Stromal cell of bone marrow (primary cell): ENCODE measurements around the gene KLK8.
A peak's percentile ranks its signal among the peaks of the same experiment; 100 is the strongest.

Source experiments
- DNase-seq: peaks from one replicate; pipeline ENCODE4 v3.0.0-alpha.2; 2012; ENCODE audit warnings: low read depth

The KLK8 gene, protein sequence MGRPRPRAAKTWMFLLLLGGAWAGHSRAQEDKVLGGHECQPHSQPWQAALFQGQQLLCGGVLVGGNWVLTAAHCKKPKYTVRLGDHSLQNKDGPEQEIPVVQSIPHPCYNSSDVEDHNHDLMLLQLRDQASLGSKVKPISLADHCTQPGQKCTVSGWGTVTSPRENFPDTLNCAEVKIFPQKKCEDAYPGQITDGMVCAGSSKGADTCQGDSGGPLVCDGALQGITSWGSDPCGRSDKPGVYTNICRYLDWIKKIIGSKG

DNA sequence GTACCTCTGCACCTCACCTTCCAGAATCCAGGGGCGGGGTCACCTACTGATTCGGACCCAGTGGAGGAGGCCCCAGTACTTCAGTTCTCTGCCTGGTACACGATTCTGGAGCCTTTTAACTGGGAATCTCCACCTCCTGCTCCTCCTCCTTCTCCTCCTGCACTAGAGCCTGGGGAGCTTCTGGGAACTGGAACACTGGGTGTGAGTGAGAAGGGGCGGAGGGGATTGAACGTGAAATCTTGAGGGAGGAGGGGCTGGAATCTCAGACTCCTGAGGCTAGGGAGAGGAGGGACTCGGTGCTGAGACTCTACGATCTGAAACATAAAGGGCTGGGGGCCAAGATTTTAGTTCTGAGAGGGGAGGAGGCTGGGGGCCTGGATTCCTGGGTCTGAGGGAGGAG, at the start of gene KLK8:
Gene KLK8 (minus strand): TSS at position 90 of the 400 bp plus-strand sequence. CDS start 437 bp downstream, outside the sequence.
- DNase-seq, result no peak

DNA sequence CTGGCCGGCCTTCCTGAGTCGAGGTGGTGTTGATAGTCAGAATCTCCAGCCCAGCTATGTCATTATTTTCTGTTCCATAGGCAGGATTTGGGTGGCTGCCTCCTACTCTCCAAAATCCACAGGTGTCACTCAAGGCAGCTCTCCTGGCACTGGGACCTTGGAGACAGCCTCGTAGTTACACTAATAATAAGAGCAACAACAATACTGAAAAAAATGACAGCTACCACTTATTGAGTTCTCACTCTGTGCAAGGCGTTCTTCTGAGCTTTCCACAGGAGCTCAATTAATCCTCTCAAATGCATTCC, 45.6 kb upstream of the KLK8 start:
- no peak for DNase-seq

DNA sequence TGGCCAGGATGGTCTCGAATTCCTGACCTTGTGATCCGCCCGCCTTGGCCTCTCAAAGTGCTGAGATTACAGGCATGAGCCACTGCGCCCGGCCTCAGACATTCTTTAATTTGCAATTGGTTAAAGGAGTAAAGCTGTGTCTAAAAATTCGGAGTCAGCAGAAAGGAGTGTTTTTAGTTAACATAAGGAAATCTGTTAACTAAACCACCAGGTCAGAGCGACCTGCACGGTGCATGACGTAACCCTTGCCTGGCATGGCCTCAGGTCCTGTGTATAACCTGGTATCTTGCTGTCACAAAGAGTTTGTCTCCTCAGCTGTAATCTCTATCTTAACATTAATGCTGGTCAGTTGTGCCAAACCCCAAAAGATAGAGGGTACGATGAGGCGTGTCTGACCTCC, 42.9 kb upstream of the KLK8 start:
- DNase-seq, result no peak

DNA sequence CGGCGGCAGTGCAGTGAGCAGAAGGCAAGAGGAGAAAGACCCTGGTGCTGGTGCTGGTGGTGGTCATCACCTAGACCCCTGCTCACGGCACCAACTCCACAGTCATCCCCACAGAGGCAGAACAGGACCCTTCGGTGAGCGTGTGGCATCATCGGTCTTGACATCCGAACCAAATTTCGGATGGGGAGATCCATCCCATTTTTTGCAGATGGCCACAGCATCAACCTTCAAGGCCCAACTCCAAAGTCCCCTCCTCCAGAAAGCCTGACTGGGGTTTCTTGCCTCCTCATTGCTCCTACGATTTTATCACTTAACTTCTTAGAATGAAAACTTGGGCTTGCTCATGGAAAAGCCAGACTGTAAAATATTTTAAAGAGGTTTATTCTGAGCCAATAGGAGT, 42.1 kb upstream of the KLK8 start:
- no peak for DNase-seq

DNA sequence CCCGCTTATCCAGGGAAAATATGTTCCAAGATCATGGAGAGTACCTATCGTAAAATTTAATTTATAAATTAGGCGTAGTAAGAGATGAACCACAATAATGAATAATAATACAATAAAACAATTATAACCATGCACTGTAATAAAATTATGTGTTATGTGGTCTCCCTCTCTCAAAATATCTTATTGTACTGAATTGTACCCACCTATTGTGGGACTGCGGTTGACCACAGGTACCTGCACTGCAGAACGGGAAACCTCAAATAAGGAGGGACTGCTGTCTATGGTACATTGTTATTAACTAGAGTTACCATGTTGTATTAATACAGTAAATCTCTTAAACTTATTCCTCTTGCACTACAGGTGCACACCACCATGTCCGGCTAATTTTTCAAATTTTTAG, 38.7 kb upstream of the KLK8 start:
- no peak for DNase-seq

DNA sequence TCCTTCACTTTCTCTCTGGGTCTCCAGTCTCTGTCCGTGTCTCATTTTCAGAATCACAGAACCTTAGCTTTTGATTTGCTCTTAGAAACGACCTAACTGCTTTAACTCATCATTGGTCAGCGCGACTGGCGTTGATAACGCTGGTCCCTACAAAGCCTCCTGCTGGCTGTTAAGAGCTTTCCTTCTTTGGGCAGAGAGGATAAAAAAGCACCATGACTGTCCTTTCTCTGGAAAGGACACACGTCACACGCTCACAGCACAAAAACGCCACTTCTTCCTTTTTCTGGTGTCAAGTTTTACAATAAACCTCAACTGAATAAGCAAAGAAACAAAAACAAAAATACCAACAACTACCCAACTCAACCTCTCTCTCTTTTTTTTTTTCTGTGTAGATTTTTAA, 35.1 kb upstream of the KLK8 start:
- no peak for DNase-seq

DNA sequence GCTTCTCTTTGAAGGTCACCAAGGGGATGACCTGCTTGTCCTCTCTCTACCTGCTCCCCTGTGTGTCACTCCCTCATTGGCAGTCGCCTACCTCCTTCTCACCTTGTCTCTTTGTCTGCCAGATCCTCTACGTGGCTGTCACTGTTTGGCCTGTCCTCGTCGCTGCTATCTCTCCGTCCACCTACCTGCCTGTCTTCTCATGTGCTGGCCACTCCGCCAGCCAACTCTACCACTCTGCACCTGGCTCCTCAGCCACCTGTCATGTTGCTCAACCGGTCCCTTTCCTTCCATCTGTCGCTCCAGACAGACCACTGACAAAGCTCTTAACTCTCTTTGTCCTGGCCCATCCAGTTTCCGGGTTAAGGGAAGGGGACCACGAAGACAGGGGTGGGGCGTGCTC, 33.3 kb upstream of the KLK8 start, which contains the start of gene KLK12:
Gene KLK12 (minus strand): TSS at position 299 of the 400 bp plus-strand sequence. CDS start 381 bp downstream, outside the sequence.
- no peak for DNase-seq

DNA sequence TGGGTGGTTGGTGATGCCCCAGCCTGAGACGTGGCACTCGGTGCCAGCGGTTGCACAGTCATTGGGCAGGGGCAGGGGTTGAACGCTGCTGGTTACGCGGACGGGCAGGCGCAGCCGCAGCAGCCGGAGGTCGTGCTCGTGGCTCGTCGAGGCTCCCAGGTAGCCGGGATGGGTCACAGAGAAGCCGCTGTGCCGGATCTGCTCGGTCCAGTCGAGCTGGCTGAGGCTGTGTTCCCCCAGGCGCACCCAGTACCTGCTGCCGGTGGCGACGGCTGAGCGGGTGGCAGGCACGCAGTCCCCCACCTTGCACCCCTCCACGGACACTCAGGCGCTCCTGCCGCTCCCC, 30.4 kb upstream of the KLK8 start:
- no peak for DNase-seq

DNA sequence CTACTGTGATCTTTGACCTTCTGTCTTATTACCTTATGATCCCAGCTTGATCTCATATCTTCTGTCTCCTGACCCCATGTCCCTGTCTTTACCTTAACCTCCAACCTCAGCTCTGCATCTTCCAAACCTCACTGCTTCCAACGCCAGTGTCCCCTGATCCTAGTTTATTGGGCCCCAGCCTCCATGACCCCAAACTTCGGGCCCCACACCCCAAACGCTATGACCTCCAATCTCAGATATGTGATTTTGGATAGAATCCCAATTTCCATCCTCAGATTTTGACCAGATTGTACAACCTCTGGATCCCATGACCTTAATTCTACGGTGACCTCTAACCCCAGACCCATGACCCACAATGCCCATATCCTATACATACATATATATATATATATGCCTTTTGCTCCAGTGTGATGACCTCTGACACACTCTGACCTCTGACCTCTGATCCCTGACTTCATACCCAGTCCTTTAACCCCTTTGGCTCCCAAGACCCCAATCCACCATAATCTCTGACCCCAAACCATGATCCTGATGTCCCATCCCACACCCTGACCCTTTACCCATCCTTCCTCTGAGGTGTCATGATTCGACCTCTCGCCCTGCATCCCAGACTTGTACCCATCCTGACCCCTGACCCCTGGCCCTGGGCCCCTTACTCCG, 29.9 kb upstream of the KLK8 start:
- no peak for DNase-seq

DNA sequence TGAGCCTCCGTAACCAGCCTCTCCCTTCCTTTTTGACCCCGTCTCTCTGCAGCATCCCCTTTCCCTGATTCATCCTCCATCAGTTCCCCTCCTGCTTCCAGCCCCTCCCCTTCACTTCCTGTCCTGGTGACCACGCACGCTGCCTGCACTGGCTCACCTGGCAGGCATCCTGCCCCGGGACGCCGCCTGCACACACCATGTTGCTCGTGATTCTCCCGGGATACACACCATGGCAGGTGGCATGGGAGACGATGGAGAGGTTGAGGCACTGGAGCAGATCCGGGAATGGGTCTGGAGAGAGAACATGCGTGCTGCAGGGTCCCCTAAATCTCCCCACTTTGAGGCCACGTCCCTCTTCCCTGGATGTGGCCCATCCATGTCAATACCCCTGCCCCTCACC, 29.2 kb upstream of the KLK8 start:
- no peak for DNase-seq

DNA sequence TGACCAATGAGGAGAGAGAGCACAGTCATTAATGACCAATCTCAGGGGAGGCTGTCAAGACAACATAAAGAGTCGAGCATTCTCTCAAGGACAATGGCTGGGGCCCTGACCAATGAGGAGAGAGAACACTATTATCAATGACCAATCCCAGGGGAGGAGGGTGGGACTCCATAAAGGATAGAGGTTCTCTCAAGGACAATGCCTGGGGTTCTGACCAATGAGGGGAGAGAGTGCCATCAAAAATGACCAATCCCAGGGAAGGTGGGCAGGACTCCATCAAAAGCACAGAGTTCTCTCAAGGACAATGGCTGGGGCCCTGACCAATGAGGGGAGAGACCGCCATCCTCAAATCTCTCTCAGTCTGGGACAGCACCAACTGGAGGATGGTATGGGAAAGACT, 28.3 kb upstream of the KLK8 start:
- DNase-seq, result no peak

DNA sequence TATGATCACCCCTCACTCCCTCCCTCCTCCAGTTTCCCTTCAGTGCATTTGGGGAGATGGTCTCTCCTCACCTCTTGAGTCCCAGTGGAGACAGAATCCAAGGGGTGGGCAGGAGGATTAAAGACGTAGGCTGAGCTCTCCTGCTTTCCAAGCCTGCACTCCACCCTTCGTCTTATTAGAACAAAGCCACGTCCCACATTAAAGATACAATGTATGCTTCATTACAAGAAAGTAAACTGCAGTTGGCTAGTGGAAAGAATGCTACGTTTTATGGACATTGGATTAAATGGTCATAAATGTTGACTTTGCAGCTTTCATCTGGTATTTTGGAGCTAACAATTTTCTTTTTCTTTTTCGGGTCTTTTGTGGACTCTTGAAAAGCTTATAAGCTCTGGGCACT, 26.5 kb upstream of the KLK8 start:
- no peak for DNase-seq

DNA sequence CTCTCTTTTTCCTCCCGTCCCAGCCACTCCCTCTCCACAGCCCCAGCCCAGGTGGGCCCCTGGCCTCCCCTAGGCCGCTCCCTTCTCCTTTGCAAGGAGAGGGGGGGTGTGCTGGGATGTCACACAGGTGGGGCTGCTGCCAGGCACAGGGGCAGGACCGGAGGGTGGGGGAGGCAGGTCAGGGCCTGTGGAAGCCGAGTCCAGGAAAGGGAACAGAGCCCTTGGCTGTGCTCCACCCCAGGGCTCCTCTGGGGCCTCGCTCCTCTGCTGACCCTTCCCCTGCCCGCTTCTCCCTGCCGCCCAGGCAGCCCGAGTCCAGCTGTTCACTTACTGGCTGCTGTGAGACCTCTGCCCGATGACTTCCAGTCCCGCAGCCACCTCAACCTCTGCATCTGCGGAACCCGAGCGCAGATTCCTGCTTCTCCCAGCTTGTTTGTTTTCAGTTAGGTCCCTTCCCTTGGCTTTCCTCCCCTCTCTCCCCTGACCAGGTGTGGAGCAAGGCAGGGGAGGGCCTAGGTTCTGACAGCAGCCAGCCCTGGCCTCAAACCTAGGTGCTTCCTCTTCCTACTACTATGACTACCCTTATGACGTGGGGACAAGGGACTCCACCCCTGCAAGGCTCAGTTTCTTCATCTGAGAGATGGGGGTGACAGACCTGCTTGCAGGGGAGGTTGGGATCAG, 25.9 kb upstream of the KLK8 start:
- no peak for DNase-seq

DNA sequence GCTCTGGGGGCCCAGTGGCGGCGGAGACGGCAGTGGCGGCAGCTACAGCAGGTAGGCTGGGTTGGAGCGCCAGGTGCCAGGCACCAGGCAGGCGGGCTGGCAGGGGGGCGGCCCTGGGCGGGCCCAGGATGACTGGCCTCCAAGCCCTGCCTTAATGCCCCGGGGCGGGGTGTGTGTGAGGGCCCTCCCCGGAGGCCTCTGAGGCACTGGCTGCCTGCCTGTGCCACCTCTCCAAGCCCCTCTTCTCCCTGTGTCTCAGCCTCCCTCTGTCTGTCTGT, 25.1 kb upstream of the KLK8 start, which contains the start of gene KLK11:
Gene KLK11 (minus strand): TSS at position 63 of the 278 bp plus-strand sequence. CDS start 985 bp downstream, outside the sequence.
- DNase-seq, result no peak

DNA sequence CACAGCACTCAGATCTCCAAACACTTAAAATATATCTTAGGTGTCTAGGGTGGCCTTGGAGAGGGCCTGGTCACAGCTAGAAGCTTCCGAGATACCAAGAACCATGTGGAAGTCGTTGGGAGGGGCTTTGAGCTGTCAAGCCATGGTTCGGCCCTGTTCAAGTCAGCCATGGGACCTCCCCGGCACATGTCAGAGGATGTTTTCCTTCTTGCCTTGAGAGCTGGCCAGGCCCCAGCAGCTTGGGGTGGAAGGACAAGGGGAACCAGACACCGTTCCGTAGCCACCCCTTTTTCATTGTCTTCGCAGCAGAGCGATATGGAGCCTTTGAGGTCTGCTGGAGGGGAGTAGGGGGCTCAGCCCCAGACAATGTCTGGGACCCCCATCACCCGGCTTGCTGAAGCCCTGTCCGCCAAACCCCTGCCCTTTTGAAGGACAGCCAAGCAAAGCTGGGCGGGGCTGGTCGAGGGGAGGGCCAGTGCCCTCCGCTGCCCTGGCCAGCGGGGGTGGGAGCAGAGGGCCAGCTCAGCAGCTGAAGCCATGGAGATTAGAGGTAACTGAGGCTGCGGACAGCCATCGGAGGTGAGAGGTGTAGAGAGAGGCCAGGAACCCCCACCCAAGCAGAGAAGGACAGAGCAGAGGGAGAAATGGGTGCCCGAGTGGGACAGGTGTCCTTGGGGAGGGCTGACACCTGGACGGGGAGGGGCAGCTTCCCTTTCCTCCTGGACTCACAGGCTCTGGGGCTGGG, 24.6 kb upstream of the KLK8 start:
- DNase-seq, result no peak

DNA sequence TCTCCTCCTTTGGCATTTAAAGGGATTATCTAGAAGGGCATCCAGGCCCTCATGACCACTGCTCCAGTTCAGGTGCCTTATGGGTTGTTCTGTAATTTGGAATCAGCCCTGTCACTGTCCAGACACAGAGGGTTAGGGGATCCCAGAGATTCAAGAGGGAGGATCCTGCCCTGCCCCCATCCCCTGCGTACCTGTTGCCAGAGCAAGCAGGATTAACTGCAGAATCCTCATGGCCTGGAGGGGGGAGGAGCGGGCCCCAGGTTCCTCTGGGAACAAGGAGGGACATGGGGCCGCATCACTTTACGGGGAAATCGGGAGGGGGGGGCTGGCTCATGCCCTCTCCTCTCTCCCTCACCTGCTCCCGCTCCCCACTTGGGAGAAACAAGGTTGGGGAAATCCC, 24.0 kb upstream of the KLK8 start:
- no peak for DNase-seq

DNA sequence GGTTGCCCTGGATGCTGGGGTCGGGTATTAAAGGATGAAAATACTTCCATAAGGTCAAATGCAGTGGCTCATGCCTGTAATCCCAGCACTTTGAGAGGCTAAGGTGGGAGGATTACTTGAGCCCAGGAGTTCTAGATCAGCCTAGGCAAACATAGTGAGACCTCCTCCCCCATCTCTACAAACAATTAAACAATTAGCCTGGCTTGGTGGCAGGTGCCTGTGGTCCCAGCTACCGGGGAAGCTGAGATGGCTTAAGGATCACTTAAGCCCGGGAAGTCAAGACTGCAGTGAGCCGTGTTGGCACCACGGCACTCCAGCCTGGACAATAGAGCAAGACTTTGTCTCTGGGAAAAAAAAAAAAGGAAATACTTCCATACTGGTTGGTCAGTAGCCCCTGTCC, 23.5 kb upstream of the KLK8 start:
- no peak for DNase-seq

DNA sequence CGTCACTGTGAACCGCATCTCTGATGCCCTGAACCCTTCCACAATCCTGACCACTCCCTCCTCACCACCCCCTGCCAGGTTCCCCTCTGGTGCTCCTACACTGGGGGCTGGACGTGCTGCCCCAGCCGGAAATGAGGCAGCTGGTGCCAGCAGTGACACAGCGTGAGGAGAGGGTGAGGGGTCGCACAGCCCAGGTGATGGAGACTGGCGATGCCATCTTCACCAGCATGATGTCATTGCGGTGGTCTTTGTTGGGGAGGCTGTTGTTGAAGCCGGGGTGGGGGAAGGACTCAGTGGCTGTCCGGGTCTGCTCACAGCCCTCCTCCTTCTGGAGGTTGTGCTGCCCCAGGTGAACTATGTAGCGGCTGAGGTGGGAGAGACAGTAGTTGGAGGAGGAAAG, 22.5 kb upstream of the KLK8 start:
- DNase-seq, result no peak

DNA sequence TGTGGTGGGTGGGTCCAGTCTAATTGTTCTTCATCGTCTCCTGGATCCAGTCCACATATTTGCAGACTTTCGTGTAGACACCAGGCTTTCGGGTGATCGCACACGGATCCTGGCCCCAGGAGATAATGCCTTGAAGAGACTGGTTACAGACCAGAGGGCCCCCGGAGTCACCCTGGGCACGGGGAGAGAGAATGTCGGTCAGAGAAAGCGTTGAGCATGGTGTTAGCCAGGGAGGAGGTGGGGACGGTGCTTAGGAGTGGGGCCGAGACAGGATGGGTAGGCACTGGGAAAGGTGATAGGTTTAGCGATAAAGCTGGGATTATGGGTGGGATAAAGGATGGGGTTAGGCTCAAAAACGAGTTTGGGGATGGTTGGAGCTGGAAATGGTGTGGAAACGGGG, 21.1 kb upstream of the KLK8 start:
- no peak for DNase-seq

DNA sequence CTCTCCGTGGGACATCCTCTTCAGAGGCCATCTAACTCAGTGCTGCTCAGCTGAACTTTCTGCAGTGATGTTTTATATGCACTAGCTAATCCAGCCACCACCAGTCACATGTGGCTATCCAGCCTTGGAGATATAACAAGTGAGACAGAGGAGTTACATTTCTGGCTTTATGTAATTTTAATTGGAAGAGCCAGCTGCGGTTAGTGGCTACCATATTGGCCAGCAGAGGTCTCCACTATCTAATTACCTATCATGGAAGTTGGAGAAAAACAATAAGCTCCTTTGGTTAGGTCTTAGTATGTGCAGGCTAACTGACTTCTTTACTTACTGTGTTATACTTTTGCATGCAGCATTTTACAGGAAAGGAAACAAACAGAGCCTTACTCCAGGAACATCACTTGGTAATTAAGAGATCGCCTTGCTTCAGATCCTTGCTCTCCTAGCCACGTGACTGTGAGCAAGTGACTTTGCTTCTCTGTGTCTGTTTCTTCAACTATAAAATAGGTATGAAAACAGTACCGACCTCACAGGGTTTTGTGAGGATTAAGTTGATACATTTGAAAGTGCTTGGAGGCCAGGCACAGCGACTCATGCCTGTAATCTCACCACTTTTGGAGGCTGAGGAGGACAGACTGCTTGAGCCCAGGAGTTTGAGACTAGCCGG, 19.7 kb upstream of the KLK8 start:
- DNase-seq, result peak; percentile 23

DNA sequence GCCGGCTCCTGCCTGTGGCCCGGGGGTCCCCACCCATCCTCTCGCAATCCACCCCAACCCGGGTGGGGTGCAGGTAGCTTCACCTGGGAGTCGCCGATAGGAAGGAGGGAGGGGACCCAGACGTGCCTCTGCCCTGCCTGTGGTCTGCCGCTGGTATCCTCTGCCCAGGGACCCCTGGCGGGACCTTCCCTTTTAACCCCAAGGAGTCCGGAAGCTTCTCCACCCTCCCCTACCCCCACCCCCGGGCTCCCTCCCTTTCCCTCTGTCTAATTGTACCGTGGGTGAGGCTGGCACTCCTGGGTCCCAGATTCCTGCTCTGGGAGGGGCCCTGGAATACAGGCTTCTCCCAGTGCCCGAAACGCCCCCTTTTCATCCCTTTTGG, 18.1 kb upstream of the KLK8 start, which contains the start of gene KLK10:
Gene KLK10 (minus strand): TSS at position 166 of the 382 bp plus-strand sequence. CDS start 579 bp downstream, outside the sequence.
- no peak for DNase-seq

DNA sequence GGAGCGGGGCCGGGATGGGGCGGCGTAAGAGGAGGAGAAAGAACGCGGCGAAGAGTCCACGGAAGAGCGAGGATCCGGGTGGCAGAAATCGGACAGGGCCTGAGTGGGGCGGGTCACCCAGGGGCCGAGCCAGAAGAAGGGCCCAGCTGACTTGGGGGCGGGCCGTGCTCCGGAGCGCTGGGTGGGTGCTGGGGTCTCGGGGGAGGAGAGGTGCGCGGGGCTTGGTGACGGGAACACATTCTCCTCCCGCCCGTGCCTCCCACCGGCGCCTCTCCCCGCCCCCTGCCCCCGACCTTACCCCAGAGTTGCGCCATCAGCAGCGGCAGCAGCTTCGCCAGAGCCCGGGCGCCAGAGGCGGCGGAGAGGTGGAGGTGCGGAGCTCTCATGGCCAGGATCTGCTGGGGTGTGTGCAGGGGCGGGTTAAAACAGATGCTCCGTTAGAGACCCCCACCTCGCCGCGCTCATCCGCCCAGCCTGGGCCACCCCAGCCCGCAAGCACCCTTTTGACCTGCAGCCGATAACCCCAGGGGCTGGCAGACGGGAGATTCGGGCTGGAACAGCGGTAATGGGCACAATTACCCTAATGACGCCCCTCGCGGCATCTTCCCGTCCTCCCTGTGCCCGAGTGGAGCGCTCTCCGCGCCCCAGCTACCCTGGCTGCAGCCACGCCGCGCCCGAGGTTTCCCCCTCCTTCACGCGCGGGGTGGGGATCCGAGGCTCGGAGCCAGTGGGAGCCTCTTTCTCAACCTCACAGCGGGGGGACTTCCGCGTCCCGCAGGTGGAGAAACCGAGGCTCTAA, 17.5 kb upstream of the KLK8 start:
- no peak for DNase-seq
